H1 (cell line): ENCODE results near the gene EML1. TPM values are rescaled to one million over a fixed set of nuclear protein-coding genes. Genes with fewer than 3 reads are reported as not detected.

Experiments used
- CHD1 ChIP-seq: IDR thresholded peaks from 2 replicates; pipeline ENCODE4 v1.6.1; 2012; ENCODE audit warnings: low read depth, low read length, improper control_type of control experiment
- CHD2 ChIP-seq: IDR thresholded peaks from 2 replicates; pipeline ENCODE4 v1.6.1; 2012; ENCODE audit warnings: low read length, improper control_type of control experiment
- GABPA ChIP-seq: IDR thresholded peaks from 2 replicates; pipeline ENCODE4 v1.6.1; 2011; ENCODE audit warnings: mild to moderate bottlenecking, low read length, moderate library complexity, borderline replicate concordance; ENCODE audit not compliant: insufficient read depth
- POU5F1 ChIP-seq: IDR thresholded peaks from 2 replicates; pipeline ENCODE4 v1.6.1; 2011; ENCODE audit warnings: low read depth, mild to moderate bottlenecking, low read length, moderate library complexity
- RAD21 ChIP-seq, 2 experiments: IDR thresholded peaks in 1 of 2; conservative IDR thresholded peaks in 1 of 2; 2 replicates each; pipeline ENCODE4 v1.6.1; 2011; ENCODE audit warnings: low read depth in 2 of 2, low read length in 2 of 2, improper control_type of control experiment in 1 of 2, inconsistent platforms in 1 of 2, mild to moderate bottlenecking in 1 of 2, moderate library complexity in 1 of 2
- RXRA ChIP-seq: IDR thresholded peaks from 2 replicates; pipeline ENCODE4 v1.6.1; 2011; ENCODE audit warnings: low read depth, mild to moderate bottlenecking, low read length, moderate library complexity; ENCODE audit not compliant: insufficient read depth
- SP2 ChIP-seq: IDR thresholded peaks from 2 replicates; pipeline ENCODE4 v1.6.1; 2012; ENCODE audit warnings: mild to moderate bottlenecking, low read length, inconsistent platforms
- TAF7 ChIP-seq: optimal IDR thresholded peaks from 2 replicates; pipeline ENCODE3; 2011; ENCODE audit warnings: low read depth, mild to moderate bottlenecking, inconsistent platforms, low read length, moderate library complexity, borderline replicate concordance
- polyA plus RNA-seq, 7 experiments: library from polyadenylated mRNA; depleted of rRNA in 3 of 7; stranded (reverse) in 5 of 7; unstranded in 2 of 7; fragments of >200 nt in 5 of 7; fragments of 200-250 nt in 2 of 7; gene quantifications; 1 replicate in 5 of 7; 2 replicates in 1 of 7; 4 replicates in 1 of 7; pipeline versions ENCODE4 v1.2.1 to v1.2.3, GENCODE V29; 2011 to 2013; ENCODE audit warnings: missing spikeins in 2 of 7, mixed read lengths in 2 of 7
- total RNA-seq: library from RNA; stranded (reverse); fragmentation: NEBNext Ultra II Directional; extraction: Animal tissue kit (Norgen Biotek cat#: 25700); gene quantifications from 2 replicates; pipeline ENCODE4 v1.2.1, GENCODE V29; 2021

The EML1 gene
- total and polyA plus RNA-seq, 2 of the 8 experiments (the other 6 are each of a cell fraction or from before 2014, with no cell fraction given), result 11.1 to 24.7 TPM

GRCh38 chr14:99891900-99892299 lies 98.7 kb downstream of the EML1 start (continued):
- TF ChIP-seq TAF7, result no peak
- TF ChIP-seq SP2, result no peak
- no peak for TF ChIP-seq POU5F1
- no peak for TF ChIP-seq RAD21 (IDR thresholded peaks at IDR 0.05 in 1 of 2, conservative IDR thresholded peaks at IDR 0.05 in 1 of 2; ENCODE audit: low read depth in 2 of 2, low read length in 2 of 2)
- TF ChIP-seq CHD1, result no peak
- no peak for TF ChIP-seq RXRA
- no peak for TF ChIP-seq GABPA
- TF ChIP-seq CHD2, result no peak
